ENCODE results near the gene G3BP2. TPM values are rescaled to one million over a fixed set of nuclear protein-coding genes. Genes with fewer than 3 reads are reported as not detected.
"Not testable (repeated sequence)": the region's sequence is repeated elsewhere in the genome, so short reads cannot be mapped to it uniquely, and the experiment has no call there.

Gene G3BP2
- total RNA-seq, 1 experiment from 2014 or later = 82.7 TPM

GRCh38 chr4:75683482-75684155 is 10.4 kb upstream of the G3BP2 start:
- DNase-seq (ENCODE audit: low read depth) = no peak

GRCh38 chr4:75679876-75680575 is 6.8 kb upstream of the G3BP2 start:
- no peak for DNase-seq (ENCODE audit: low read depth)

- DNase-seq (ENCODE audit: low read depth) = no peak
These were observed 5.8 kb upstream of the G3BP2 start for GRCh38 chr4:75678965-75679364.

GRCh38 chr4:75678473-75678872 is 5.3 kb upstream of the G3BP2 start:
- no peak for DNase-seq (ENCODE audit: low read depth)

- DNase-seq (ENCODE audit: low read depth) = peak; percentile 20
These were observed 1.9 kb upstream of the G3BP2 start for GRCh38 chr4:75675004-75675531.

- DNase-seq (ENCODE audit: low read depth) = no peak
These were observed 733 bp upstream of the G3BP2 start for GRCh38 chr4:75673959-75674328.

- DNase-seq (ENCODE audit: low read depth) = peak; percentile 33
These were observed 667 bp downstream of the G3BP2 start for GRCh38 chr4:75672461-75673026.

- no peak for DNase-seq (ENCODE audit: low read depth)
These were observed 1.3 kb downstream of the G3BP2 start for GRCh38 chr4:75671802-75672421.

- no peak for DNase-seq (ENCODE audit: low read depth)
These were observed 4.6 kb downstream of the G3BP2 start for GRCh38 chr4:75668596-75668995.

GRCh38 chr4:75667636-75668035 is 5.6 kb downstream of the G3BP2 start:
- DNase-seq (ENCODE audit: low read depth) = not testable (repeated sequence)

GRCh38 chr4:75666299-75666698 is 6.9 kb downstream of the G3BP2 start:
- DNase-seq (ENCODE audit: low read depth) = no peak

- DNase-seq (ENCODE audit: low read depth) = not testable (repeated sequence)
These were observed 8.6 kb downstream of the G3BP2 start for GRCh38 chr4:75664604-75665003.

GRCh38 chr4:75662626-75663025 is 10.6 kb downstream of the G3BP2 start:
- no peak for DNase-seq (ENCODE audit: low read depth)

- DNase-seq (ENCODE audit: low read depth) = no peak
These were observed 12.7 kb downstream of the G3BP2 start for GRCh38 chr4:75660491-75660890.

GRCh38 chr4:75659512-75660031 is 13.6 kb downstream of the G3BP2 start:
- no peak for DNase-seq (ENCODE audit: low read depth)

GRCh38 chr4:75658876-75659275 is 14.3 kb downstream of the G3BP2 start:
- DNase-seq (ENCODE audit: low read depth) = no peak

- no peak for DNase-seq (ENCODE audit: low read depth)
These were observed 17.6 kb downstream of the G3BP2 start for GRCh38 chr4:75655562-75655961.

- no peak for DNase-seq (ENCODE audit: low read depth)
These were observed 18.3 kb downstream of the G3BP2 start for GRCh38 chr4:75654905-75655304.

GRCh38 chr4:75653845-75654503 is 19.2 kb downstream of the G3BP2 start:
- no peak for DNase-seq (ENCODE audit: low read depth)

GRCh38 chr4:75644095-75644494 is 29.1 kb downstream of the G3BP2 start:
- no peak for DNase-seq (ENCODE audit: low read depth)

- DNase-seq (ENCODE audit: low read depth) = no peak
These were observed 29.6 kb downstream of the G3BP2 start for GRCh38 chr4:75643651-75644050.

Data from Daoy (cell line).